Measurements from ENCODE around the gene PDCD2L. TPM values are rescaled to one million over a fixed set of nuclear protein-coding genes. Genes with fewer than 3 reads are reported as not detected.

Gene PDCD2L
- total and polyA plus RNA-seq, 2 of the 8 experiments (the other 6 are each of a cell fraction or from before 2014, with no cell fraction given): 51.5 to 78.1 TPM

GRCh38 chr19:34428549-34429285 is 24.5 kb downstream of the PDCD2L start:
- peak in 1 of 2 experiments; percentile 52 for DNase-seq (ENCODE audit: low read depth in 1 of 2, low spot score in 2 of 2)
- no peak for TF ChIP-seq TCF12 (IDR thresholded peaks at IDR 0.05; ENCODE audit: low read depth, low read length)
- TF ChIP-seq KDM1A (IDR thresholded peaks at IDR 0.05; ENCODE audit: borderline replicate concordance, low read length): no peak
- no peak for TF ChIP-seq SUZ12 (IDR thresholded peaks at IDR 0.05; ENCODE audit: low read length)
- TF ChIP-seq ATF3 (IDR thresholded peaks at IDR 0.05; ENCODE audit: insufficient read depth, low read depth, low read length): no peak
- TF ChIP-seq GTF2F1 (IDR thresholded peaks at IDR 0.05; ENCODE audit: borderline replicate concordance, low read depth, low read length): no peak

More at GRCh38 chr19:34428549-34429285, 24.5 kb downstream of the PDCD2L start:
- Histone ChIP-seq H3K36me3 (ENCODE audit: control insufficient read depth in 2 of 4, insufficient read depth in 4 of 4, low read length in 3 of 4) (peaks cover 4 to 41% (median 12%) of the 10 kb centered on the region in 4 experiments; a peak in 7 of 8 replicates), H3K4me1 (replicated peaks in 1 of 4; ENCODE audit: control insufficient read depth in 3 of 4, insufficient read depth in 4 of 4, low read length in 3 of 4) (peaks cover 0 to 2% (median 0%) of the 10 kb centered on the region in 4 experiments; a peak in 1 of 7 replicates), H2BK15ac (ENCODE audit: low read length) (no peak overlapping the region), H2AFZ (ENCODE audit: low read length) (no peak overlapping the region), H2AK5ac (ENCODE audit: low read depth, low read length) (0 out of 2 replicates have a peak overlapping the region, but pooled peaks have one; percentile 26), H3K27ac (ENCODE audit: low read depth, low read length) (peak overlapping the region; percentile 78), H3K4me3 (ENCODE audit: extremely low read depth in 1 of 4, insufficient read depth in 2 of 4, low read depth in 3 of 4, low read length in 4 of 4) (peak overlapping the region; percentile 87 to 100 (median 100)), H3K4ac (replicated peaks; ENCODE audit: insufficient read length, low read depth, low read length) (no peak overlapping the region), H3K18ac (ENCODE audit: extremely low read depth, low read length) (no peak overlapping the region), H4K5ac (ENCODE audit: insufficient read length, low read depth, low read length) (peak overlapping the region; percentile 25), H3K23me2 (ENCODE audit: low read depth, low read length) (0 out of 2 replicates have a peak, but pooled peaks cover 3% of the 10 kb centered on the region), H2BK20ac (ENCODE audit: low read length) (no peak overlapping the region), H3K23ac (ENCODE audit: insufficient read length) (no peak overlapping the region), H3K4me2 (ENCODE audit: insufficient read depth in 1 of 2, low read depth in 2 of 2, low read length in 2 of 2) (peak overlapping the region; percentile 66 to 77), H3K9me3 (ENCODE audit: insufficient read depth in 2 of 2, low read depth in 1 of 2, low read length in 1 of 2) (no peaks in the 10 kb centered on the region), H3K79me2 (ENCODE audit: control insufficient read depth in 1 of 2, insufficient read depth in 2 of 2, low read length in 2 of 2) (peaks cover 31 to 53% of the 10 kb centered on the region in 2 experiments), H4K20me1 (replicated peaks in 1 of 2; ENCODE audit: control insufficient read depth in 1 of 2, insufficient read depth in 2 of 2, low read length in 2 of 2) (peaks cover 15 to 17% of the 10 kb centered on the region in 2 experiments), H3K56ac (replicated peaks; ENCODE audit: insufficient read length, low read depth, low read length) (peak overlapping the region; percentile 51), H2BK120ac (replicated peaks; ENCODE audit: low read depth, low read length) (no peak overlapping the region), H2BK5ac (ENCODE audit: low read depth, low read length) (peak overlapping the region; percentile 60), H3K14ac (ENCODE audit: insufficient read length) (no peak overlapping the region), H4K91ac (replicated peaks; ENCODE audit: insufficient read length, low read length) (peak overlapping the region; percentile 14), H2BK12ac (ENCODE audit: low read depth, low read length) (0 out of 2 replicates have a peak overlapping the region, but pooled peaks have one; percentile 33), H3K79me1 (ENCODE audit: low read depth, low read length) (peaks cover 4% of the 10 kb centered on the region), H3K27me3 (replicated peaks in 1 of 4; ENCODE audit: control insufficient read depth in 3 of 4, extremely low read depth in 1 of 4, insufficient read depth in 3 of 4, low read length in 3 of 4) (no peaks in the 10 kb centered on the region), H4K8ac (ENCODE audit: extremely low read depth, insufficient read depth, low read length) (peak overlapping the region; percentile 92), H3K9ac (replicated peaks in 1 of 4; ENCODE audit: extremely low read depth in 1 of 4, low read depth in 3 of 4, low read length in 3 of 4) (peak overlapping the region; percentile 85 to 92 (median 89))
- 3% methylated on average over 32 of the region's 68 CpGs; no CpG with 5 or more reads in 1 of the 2 experiments for WGBS, 2 experiments (ENCODE audit: extremely low coverage in 1 of 2, insufficient coverage in 1 of 2, insufficient read length in 1 of 2, insufficient replicate concordance in 2 of 2, low coverage in 1 of 2, low lambda C conversion rate in 2 of 2, missing lambda C conversion rate in 1 of 2)
- POLR2A ChIA-PET (ENCODE audit: partially characterized antibody): interaction anchor here (0.8 to 2.0 kb wide), 10 partner anchors 9 to 63 kb away, joined by 3 to 8 read pairs (median 4); partner anchors contain the start of gene GPI
- FAIRE-seq: no peak
- CTCF ChIA-PET (ENCODE audit: partially characterized antibody): no interaction called here
